Breast epithelium (tissue), 3 donors: ENCODE measurements around the gene CDA.

Source experiments
- POLR2A ChIP-seq: fragments of 450-650 bp; IDR thresholded peaks from one replicate; pipeline ENCODE4 v1.6.1; 2016; ENCODE audit warnings: antibody characterized with exemption, mild to moderate bottlenecking, moderate library complexity
- TF ChIP-seq, protein P1 (sequence below), 3 donors: fragments of 450-650 bp; IDR thresholded peaks; one replicate each; pipeline ENCODE4 v1.5.1; 2016 to 2017; ENCODE audit warnings: antibody characterized with exemption in 3 of 3, mild to moderate bottlenecking in 3 of 3, moderate library complexity in 3 of 3

- no peak for TF ChIP-seq POLR2A
- TF ChIP-seq, protein P1, sequence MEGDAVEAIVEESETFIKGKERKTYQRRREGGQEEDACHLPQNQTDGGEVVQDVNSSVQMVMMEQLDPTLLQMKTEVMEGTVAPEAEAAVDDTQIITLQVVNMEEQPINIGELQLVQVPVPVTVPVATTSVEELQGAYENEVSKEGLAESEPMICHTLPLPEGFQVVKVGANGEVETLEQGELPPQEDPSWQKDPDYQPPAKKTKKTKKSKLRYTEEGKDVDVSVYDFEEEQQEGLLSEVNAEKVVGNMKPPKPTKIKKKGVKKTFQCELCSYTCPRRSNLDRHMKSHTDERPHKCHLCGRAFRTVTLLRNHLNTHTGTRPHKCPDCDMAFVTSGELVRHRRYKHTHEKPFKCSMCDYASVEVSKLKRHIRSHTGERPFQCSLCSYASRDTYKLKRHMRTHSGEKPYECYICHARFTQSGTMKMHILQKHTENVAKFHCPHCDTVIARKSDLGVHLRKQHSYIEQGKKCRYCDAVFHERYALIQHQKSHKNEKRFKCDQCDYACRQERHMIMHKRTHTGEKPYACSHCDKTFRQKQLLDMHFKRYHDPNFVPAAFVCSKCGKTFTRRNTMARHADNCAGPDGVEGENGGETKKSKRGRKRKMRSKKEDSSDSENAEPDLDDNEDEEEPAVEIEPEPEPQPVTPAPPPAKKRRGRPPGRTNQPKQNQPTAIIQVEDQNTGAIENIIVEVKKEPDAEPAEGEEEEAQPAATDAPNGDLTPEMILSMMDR (IDR thresholded peaks at IDR 0.05) = no peak
These were observed 43.5 kb downstream of the CDA start for GRCh38 chr1:20632386-20632785.
